ENCODE results near the gene BCL7A.
A peak's percentile ranks its signal among the peaks of the same experiment; 100 is the strongest.
"Not testable (repeated sequence)": the region's sequence is repeated elsewhere in the genome, so short reads cannot be mapped to it uniquely, and the experiment has no call there.

BCL7A gene

GRCh38 chr12:122056406-122056805, 34.7 kb downstream of the BCL7A start:
- not testable (repeated sequence) for DNase-seq

- DNase-seq, result no peak
These were observed 35.5 kb downstream of the BCL7A start for GRCh38 chr12:122057007-122057735.

- no peak for DNase-seq
These were observed 36.1 kb downstream of the BCL7A start for GRCh38 chr12:122057769-122058168.

GRCh38 chr12:122058549-122059149, 37.0 kb downstream of the BCL7A start:
- DNase-seq, result no peak

GRCh38 chr12:122059203-122059960, 37.7 kb downstream of the BCL7A start:
- no peak for DNase-seq

GRCh38 chr12:122060081-122060501, 38.4 kb downstream of the BCL7A start:
- no peak for DNase-seq

- DNase-seq, result no peak
These were observed 39.6 kb downstream of the BCL7A start for GRCh38 chr12:122061253-122061652.

GRCh38 chr12:122062832-122063693, 41.4 kb downstream of the BCL7A start:
- DNase-seq, result no peak

GRCh38 chr12:122063694-122064024, 42.0 kb downstream of the BCL7A start:
- DNase-seq, result no peak

GRCh38 chr12:122064025-122064777, 42.5 kb downstream of the BCL7A start:
- DNase-seq, result peak; percentile 30

GRCh38 chr12:122064780-122065588, 43.3 kb downstream of the BCL7A start:
- DNase-seq, result peak; percentile 34

GRCh38 chr12:122067548-122067947, 45.9 kb downstream of the BCL7A start:
- no peak for DNase-seq

- DNase-seq, result no peak
These were observed 46.3 kb downstream of the BCL7A start for GRCh38 chr12:122067966-122068365.

GRCh38 chr12:122072031-122072970, 50.6 kb downstream of the BCL7A start:
- peak; percentile 63 for DNase-seq

GRCh38 chr12:122073815-122074214, 52.1 kb downstream of the BCL7A start:
- DNase-seq, result no peak

GRCh38 chr12:122076743-122077495, 55.2 kb downstream of the BCL7A start:
- no peak for DNase-seq

- DNase-seq, result peak; percentile 92
These were observed 56.7 kb downstream of the BCL7A start, which contains the start of gene MLXIP for GRCh38 chr12:122078141-122079032. Gene MLXIP, plus strand, starts transcription at chr12:122078756. Its CDS starts 98 bp downstream, at chr12:122078854.

GRCh38 chr12:122079033-122079531, 57.4 kb downstream of the BCL7A start:
- DNase-seq, result peak; percentile 26

All from NCI-H345 (cell line).